GM21515 (cell line): ENCODE measurements around the gene BCAN.

Experiments used
- ATAC-seq: cut with Tn5 transposase; IDR thresholded peaks from one replicate; pipeline ENCODE4 v1.9.1; 2021; ENCODE audit not compliant: unreplicated experiment

The BCAN gene

GRCh38 chr1:156643049-156643777 is 1.3 kb downstream of the BCAN start:
- no peak for ATAC-seq

GRCh38 chr1:156643778-156644092 is 1.8 kb downstream of the BCAN start:
- no peak for ATAC-seq

- ATAC-seq: no peak
Observed at GRCh38 chr1:156644146-156644545, 2.2 kb downstream of the BCAN start.

- ATAC-seq: no peak
Observed at GRCh38 chr1:156644640-156645039, 2.7 kb downstream of the BCAN start.

GRCh38 chr1:156645056-156645455 is 3.1 kb downstream of the BCAN start:
- no peak for ATAC-seq

GRCh38 chr1:156645666-156646065 is 3.7 kb downstream of the BCAN start:
- ATAC-seq: no peak

GRCh38 chr1:156646738-156647211 is 4.9 kb downstream of the BCAN start:
- no peak for ATAC-seq

GRCh38 chr1:156647351-156647750 is 5.4 kb downstream of the BCAN start:
- no peak for ATAC-seq

- ATAC-seq: no peak
Observed at GRCh38 chr1:156648496-156648895, 6.6 kb downstream of the BCAN start.

- ATAC-seq: no peak
Observed at GRCh38 chr1:156648951-156649350, 7.0 kb downstream of the BCAN start.

- no peak for ATAC-seq
Observed at GRCh38 chr1:156652131-156652991, 10.4 kb downstream of the BCAN start.

GRCh38 chr1:156652992-156653355 is 11.1 kb downstream of the BCAN start:
- no peak for ATAC-seq

GRCh38 chr1:156654700-156655099 is 12.8 kb downstream of the BCAN start:
- ATAC-seq: no peak

GRCh38 chr1:156655151-156655903 is 13.4 kb downstream of the BCAN start:
- no peak for ATAC-seq

- ATAC-seq: no peak
Observed at GRCh38 chr1:156655904-156656516, 14.1 kb downstream of the BCAN start.

GRCh38 chr1:156656806-156657740 is 15.2 kb downstream of the BCAN start:
- no peak for ATAC-seq

- no peak for ATAC-seq
Observed at GRCh38 chr1:156657741-156658319, 15.9 kb downstream of the BCAN start.

- ATAC-seq: no peak
Observed at GRCh38 chr1:156658496-156658895, 16.6 kb downstream of the BCAN start.

GRCh38 chr1:156658945-156659574 is 17.1 kb downstream of the BCAN start:
- ATAC-seq: no peak
